ENCODE measurements around the gene UNK. TPM values are rescaled to one million over a fixed set of nuclear protein-coding genes. Genes with fewer than 3 reads are reported as not detected.

UNK gene
- total RNA-seq, 2 donors from 2014 or later = 31.0 to 51.7 TPM

DNA sequence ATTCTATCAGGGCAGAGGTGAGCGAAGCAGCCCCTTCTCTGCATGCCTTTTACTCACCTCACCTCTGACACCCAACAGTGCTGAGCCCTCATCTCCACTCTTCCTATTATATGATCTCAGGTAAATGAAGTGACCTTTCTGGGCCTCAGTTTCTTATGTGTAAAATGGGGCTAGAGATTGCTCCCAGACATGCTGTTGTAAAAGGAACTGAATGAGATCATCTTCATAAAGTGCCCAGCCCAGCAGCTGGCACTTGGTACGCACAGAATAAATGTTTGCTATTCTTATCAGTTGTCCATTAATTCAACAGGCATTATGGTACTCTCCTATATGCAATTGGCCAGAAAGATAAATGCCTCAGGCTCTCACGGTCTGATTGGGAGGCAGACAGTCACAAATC is 15.1 kb upstream of the UNK start:
- H3K36me3 ChIP-seq = peaks cover 4% of the 10 kb centered on the region
- no peak for DNase-seq (ENCODE audit: low spot score)

DNA sequence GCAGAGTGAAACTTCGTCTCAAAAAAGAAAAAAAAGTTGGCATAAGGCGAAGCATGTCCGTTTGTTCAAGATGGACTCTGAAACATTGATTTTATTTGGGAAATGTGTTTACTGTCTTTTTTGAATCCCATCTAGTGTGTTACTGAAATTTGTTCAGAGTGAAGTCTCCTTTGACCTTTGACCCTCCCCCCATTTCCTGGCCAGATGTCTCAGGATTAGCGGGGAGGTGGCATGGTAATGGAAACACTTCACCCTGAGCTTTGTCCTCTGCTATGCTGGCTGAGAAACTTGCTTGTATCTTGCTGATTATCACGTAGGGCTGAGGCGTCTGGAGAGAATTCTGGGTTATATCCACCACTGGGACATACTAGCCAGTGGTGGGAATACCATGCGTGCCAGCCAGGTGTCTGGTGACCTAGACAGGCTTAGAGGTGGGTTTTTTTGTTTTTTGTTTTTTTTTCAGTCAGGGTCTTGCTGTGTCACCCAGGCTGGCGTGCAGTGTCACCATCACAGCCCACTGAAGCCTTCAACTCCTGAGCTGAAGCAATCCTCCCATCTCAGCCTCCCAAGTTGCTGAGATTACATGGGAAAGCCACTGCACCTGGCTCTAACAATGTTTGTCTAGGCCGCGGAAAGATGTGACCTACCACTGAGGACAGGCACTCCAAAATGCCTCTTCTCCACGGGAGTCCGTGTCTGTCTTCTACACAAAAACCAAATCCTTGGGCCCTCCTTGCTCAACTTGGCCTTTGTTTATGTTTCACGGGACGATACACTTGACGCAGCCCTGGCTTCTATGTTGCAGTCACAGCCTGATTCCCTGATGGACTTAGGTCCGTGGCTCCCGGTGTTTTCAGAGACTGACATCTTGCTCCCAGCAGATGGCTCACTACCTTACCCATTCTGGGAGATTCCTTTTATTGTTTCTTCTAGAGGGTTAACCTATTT is 13.0 kb upstream of the UNK start:
- H3K4me3 ChIP-seq = no peak overlapping the region
- peaks cover 7 to 23% of the 10 kb centered on the region in 2 donors for H3K4me1 ChIP-seq (ENCODE audit: control insufficient read depth in 1 of 2, low read depth in 2 of 2)
- H3K36me3 ChIP-seq = peaks cover 14% of the 10 kb centered on the region
- ATAC-seq (ENCODE audit: insufficient number of reproducible peaks, low FRiP score, low read depth) (no peak), DNase-seq (ENCODE audit: low spot score) (no peak)
- no peak overlapping the region for H3K27ac ChIP-seq
- no peaks in the 10 kb centered on the region for H3K27me3 ChIP-seq (replicated peaks; ENCODE audit: insufficient read depth)
- H3K9me3 ChIP-seq = no peaks in the 10 kb centered on the region
- TF ChIP-seq, protein P1, sequence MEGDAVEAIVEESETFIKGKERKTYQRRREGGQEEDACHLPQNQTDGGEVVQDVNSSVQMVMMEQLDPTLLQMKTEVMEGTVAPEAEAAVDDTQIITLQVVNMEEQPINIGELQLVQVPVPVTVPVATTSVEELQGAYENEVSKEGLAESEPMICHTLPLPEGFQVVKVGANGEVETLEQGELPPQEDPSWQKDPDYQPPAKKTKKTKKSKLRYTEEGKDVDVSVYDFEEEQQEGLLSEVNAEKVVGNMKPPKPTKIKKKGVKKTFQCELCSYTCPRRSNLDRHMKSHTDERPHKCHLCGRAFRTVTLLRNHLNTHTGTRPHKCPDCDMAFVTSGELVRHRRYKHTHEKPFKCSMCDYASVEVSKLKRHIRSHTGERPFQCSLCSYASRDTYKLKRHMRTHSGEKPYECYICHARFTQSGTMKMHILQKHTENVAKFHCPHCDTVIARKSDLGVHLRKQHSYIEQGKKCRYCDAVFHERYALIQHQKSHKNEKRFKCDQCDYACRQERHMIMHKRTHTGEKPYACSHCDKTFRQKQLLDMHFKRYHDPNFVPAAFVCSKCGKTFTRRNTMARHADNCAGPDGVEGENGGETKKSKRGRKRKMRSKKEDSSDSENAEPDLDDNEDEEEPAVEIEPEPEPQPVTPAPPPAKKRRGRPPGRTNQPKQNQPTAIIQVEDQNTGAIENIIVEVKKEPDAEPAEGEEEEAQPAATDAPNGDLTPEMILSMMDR (IDR thresholded peaks at IDR 0.05) = no peak

More for the DNA sequence above, 15.1 kb upstream of the UNK start:
- Histone ChIP-seq H3K4me3 (no peak overlapping the region), H3K27ac (no peak overlapping the region), H3K9me3 (no peaks in the 10 kb centered on the region), H3K27me3 (replicated peaks; ENCODE audit: insufficient read depth) (no peaks in the 10 kb centered on the region), H3K4me1 (ENCODE audit: control insufficient read depth in 1 of 2, low read depth in 2 of 2) (peaks cover 0 to 10% of the 10 kb centered on the region in 2 donors)
- TF ChIP-seq, protein P1 (IDR thresholded peaks at IDR 0.05) = no peak
- ATAC-seq (ENCODE audit: insufficient number of reproducible peaks, low FRiP score, low read depth) = no peak

DNA sequence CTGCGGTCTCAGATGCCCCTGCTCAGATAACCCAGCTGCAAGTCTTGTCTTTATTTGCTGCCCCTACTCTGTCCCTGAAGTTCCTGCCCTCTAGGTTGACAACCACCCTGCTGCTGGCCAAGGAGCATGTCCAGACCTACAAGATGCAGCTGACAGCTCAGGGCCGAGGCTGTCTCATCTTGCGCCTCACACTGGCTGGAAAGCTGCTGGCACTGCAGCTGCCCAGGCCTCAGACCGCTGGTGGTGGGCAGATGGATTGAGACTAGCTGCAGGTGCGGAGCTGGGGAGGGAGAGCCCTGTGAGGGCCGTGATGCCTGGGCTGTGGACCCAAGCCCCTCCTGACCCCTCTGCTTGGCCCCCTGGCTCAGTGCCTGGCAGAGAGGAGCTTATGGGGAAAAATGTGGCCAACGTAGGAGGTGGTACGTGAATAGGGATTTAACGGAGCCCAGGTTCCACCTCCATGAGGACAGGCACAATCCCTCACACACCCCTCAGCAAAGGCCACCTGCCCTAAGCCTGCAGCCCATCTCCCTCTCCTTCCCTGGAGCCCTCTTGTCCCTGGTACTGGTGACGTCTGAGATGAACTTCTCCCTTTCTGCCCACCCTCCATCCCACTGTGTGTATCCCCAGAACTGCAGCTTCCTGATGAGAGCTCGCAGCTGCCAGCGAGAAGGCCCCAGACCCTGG is 11.3 kb upstream of the UNK start:
- H3K4me1 ChIP-seq (ENCODE audit: control insufficient read depth in 1 of 2, low read depth in 2 of 2) = peaks cover 9 to 32% of the 10 kb centered on the region in 2 donors
- H3K4me3 ChIP-seq = no peak overlapping the region
- TF ChIP-seq, protein P1 (IDR thresholded peaks at IDR 0.05) = no peak
- no peak for ATAC-seq (ENCODE audit: insufficient number of reproducible peaks, low FRiP score, low read depth)
- no peak overlapping the region for H3K27ac ChIP-seq
- no peak for DNase-seq (ENCODE audit: low spot score)
- H3K9me3 ChIP-seq = no peaks in the 10 kb centered on the region
- peaks cover 21% of the 10 kb centered on the region for H3K36me3 ChIP-seq
- H3K27me3 ChIP-seq (replicated peaks; ENCODE audit: insufficient read depth) = no peaks in the 10 kb centered on the region

DNA sequence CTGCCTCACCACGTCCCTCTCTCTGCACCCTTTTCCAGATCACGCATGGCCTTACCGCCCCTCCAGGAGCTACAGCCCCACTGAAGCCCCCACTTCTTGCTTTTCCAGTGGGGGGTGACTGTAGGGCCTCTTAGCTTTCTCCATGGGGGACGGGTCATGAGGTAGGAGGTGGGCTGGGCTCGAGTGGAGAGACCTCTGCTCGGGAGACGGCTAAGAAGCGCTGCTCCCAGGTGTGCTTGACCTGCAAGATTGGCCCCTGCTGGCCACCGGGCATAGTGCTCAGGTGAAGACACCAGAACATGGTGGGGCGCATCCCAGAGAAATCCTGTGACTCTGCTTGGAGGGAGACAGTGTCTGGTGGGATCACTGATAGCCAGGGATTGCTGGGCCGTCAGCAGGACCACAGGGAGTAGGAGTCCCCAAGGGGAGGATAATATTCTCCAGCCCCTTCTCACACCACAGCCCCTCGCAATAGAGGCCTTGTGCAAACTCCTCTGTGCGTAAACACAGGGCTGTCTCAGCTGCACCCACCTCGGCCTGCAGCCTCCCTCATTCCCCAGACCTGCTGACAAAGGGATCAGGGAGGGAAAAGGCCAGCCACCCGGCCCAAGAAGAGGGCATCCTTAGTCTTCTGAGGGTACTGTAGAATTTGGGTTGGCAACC is 10.7 kb upstream of the UNK start:
- no peak for ATAC-seq (ENCODE audit: insufficient number of reproducible peaks, low FRiP score, low read depth)
- Histone ChIP-seq H3K9me3 (no peaks in the 10 kb centered on the region), H3K4me1 (ENCODE audit: control insufficient read depth in 1 of 2, low read depth in 2 of 2) (peaks cover 9 to 32% of the 10 kb centered on the region in 2 donors), H3K36me3 (peaks cover 28% of the 10 kb centered on the region), H3K27ac (no peak overlapping the region), H3K27me3 (replicated peaks; ENCODE audit: insufficient read depth) (no peaks in the 10 kb centered on the region), H3K4me3 (no peak overlapping the region)
- TF ChIP-seq, protein P1 (IDR thresholded peaks at IDR 0.05) = no peak
- DNase-seq (ENCODE audit: low spot score) = no peak
